GM20000 (cell line): ENCODE results near the gene KLHL8.

Experiments
- DNase-seq: peaks from one replicate; pipeline ENCODE4 v3.0.0; 2012; ENCODE audit warnings: low spot score
- CTCF ChIP-seq: IDR thresholded peaks from 2 replicates; pipeline ENCODE4 v1.5.1; 2012; ENCODE audit warnings: mild to moderate bottlenecking, control low read depth; ENCODE audit errors: extremely low read depth, missing control alignments

The KLHL8 gene

GRCh38 chr4:87213421-87214075, 6.9 kb downstream of the KLHL8 start:
- no peak for DNase-seq
- no peak for TF ChIP-seq CTCF

- no peak for DNase-seq
Measured at GRCh38 chr4:87211249-87211952, 9.0 kb downstream of the KLHL8 start.

GRCh38 chr4:87209696-87210095, 10.7 kb downstream of the KLHL8 start:
- DNase-seq: peak; percentile 36
- TF ChIP-seq CTCF: no peak

More at GRCh38 chr4:87211249-87211952, 9.0 kb downstream of the KLHL8 start:
- TF ChIP-seq CTCF: no peak

- no peak for DNase-seq
- no peak for TF ChIP-seq CTCF
Measured at GRCh38 chr4:87209182-87209581, 11.2 kb downstream of the KLHL8 start.

GRCh38 chr4:87204559-87204958, 15.9 kb downstream of the KLHL8 start:
- TF ChIP-seq CTCF: no peak
- DNase-seq: no peak

GRCh38 chr4:87196927-87197326, 23.5 kb downstream of the KLHL8 start:
- DNase-seq: no peak
- TF ChIP-seq CTCF: no peak

GRCh38 chr4:87196146-87196545, 24.3 kb downstream of the KLHL8 start:
- TF ChIP-seq CTCF: no peak
- no peak for DNase-seq
